CD4-positive, alpha-beta T cell treated with Interferon alpha-2 for 1 hour (primary cell): Measurements from ENCODE around the gene TMEM100.

Source experiments
- DNase-seq, 2 donors: peaks; one replicate each; pipeline ENCODE4 v3.0.0-alpha.2; 2020 to 2022

Gene TMEM100

DNA sequence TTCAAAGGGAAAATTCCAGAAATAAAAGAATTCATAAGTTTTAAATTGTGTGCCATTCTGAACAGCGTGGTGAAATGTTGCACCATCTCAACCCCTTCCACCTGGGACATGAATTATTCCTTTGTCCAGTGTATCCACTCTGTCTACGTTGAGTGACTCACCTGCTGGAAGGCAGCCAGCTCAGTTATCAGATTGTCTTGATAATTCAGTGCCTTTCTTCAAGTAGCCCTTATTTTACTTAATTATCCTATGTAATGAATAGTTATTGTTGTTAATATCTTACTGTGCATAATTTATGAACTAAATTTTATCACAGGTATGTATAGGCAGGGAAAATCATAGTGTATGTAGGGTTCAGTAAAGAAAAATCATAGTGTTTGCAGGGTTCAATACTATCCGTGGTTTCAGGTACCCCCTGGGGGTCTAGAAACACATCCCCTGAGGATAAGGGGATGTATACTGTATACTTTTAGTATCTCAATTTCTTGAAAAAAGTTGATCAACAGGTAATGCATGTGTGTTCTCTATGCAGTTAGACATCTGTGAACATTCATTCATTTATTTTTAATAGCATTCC, 20.5 kb upstream of the TMEM100 start:
- no peak for DNase-seq

GRCh38 chr17:55742272-55743102, 19.8 kb upstream of the TMEM100 start:
- no peak for DNase-seq

GRCh38 chr17:55741356-55741700, 18.7 kb upstream of the TMEM100 start:
- DNase-seq = no peak

- DNase-seq = no peak
Measured at GRCh38 chr17:55740511-55741355, 18.1 kb upstream of the TMEM100 start.

- no peak for DNase-seq
Measured at GRCh38 chr17:55737976-55738501, 15.4 kb upstream of the TMEM100 start.

DNA sequence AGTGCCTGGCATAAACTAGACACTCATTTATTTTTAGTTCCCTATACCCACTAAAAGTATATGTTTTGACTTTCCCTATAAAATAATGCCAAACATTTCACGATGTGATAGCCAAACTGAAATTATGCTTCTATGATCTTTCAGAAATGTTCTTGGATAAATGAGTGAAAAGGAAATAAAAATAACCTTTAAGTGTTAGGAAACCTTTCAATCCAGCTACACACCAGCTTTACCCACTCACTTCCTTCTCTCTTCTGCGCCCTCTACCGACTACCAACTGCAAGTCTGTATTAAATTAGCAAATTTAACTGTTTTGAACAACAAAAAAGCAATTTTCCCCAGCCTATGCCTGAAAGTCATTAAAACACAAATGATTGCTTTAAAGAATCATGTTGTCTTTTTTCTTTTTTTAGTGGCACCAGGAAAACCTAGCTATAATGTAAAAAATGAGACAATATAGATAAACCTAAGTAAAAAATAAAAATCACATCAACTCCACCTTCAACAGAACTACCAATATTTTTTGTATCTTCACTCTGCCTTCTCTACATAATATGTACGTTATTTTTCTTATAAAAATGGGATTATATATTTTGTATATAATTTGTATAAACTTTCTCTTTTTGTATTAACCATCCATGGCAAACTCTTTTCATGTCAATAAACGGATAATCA, 13.2 kb upstream of the TMEM100 start:
- DNase-seq = peak; percentile 10 to 49

DNA sequence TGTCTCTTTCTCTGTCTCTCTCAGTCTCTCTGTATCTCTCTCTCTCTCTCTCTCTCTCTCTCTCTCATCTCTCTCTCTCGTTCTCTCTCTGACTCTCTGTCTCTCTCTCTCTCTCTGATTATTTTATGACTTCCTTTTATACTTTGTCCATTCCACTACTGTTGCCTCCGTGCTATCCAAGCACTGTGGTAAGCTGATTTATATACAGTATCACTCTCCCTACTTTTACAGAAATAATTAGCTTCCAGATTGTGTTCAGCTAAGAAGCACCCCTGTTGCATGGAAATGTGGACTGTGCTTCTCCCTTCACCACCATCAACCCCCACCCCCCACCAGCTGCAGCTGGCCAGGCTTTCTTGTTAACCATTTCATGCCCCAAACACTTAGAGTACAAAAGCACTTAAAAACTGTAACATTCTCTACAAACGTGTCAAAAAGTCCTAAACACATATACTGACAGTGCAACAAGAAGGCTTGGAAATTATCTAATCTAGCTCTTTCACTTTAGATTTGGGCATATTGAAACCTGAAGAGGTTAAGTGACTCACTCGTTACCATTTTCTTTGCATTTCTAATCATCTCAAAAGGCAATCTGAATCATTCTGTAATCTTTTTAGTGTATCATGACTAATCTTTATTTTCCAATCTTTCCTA, 11.6 kb upstream of the TMEM100 start:
- no peak for DNase-seq

GRCh38 chr17:55731586-55732250, 9.1 kb upstream of the TMEM100 start:
- no peak for DNase-seq

DNA sequence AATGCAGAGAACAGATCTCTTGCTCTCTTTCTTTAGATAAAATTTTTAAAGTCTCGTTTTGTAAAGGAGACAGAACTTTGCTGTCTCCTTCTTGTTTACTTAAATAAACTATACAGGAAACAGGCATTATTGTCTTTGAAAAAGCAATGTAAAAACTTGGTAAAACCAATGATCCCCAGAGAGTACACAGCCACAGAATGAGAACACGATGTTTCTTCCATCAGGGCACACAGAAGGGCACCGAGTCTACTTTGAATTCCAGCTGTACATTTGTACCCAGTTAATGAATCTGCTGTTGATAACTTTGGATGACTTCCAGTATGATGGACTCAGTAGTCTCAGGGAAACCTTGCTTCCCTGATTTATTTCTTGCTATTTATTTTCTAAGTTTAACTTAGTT, 8.1 kb upstream of the TMEM100 start:
- DNase-seq = no peak

- DNase-seq = no peak
Measured at GRCh38 chr17:55730380-55730779, 7.7 kb upstream of the TMEM100 start.

GRCh38 chr17:55729484-55729883, 6.8 kb upstream of the TMEM100 start:
- no peak for DNase-seq

GRCh38 chr17:55728833-55729232, 6.2 kb upstream of the TMEM100 start:
- DNase-seq = no peak

GRCh38 chr17:55728361-55728760, 5.7 kb upstream of the TMEM100 start:
- no peak for DNase-seq

DNA sequence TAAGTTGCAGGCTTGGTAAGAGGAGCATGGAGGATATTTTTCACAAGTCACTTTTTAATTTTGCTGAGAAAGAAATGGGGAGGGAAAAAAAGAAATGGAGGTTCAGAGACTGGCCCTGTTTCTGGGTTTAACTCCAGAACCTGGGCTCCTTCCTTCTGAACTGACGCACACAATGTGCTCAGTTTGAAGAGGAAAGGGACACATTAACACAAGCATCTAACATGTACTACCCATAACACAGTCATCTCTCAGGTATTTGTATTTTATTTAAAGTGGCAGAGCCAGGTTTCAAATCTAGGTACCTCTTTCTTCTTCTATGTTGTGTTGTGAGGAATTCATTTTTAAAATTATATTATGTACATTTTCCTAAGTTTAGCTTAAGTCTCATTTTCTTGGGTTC, 5.3 kb upstream of the TMEM100 start:
- no peak for DNase-seq

DNA sequence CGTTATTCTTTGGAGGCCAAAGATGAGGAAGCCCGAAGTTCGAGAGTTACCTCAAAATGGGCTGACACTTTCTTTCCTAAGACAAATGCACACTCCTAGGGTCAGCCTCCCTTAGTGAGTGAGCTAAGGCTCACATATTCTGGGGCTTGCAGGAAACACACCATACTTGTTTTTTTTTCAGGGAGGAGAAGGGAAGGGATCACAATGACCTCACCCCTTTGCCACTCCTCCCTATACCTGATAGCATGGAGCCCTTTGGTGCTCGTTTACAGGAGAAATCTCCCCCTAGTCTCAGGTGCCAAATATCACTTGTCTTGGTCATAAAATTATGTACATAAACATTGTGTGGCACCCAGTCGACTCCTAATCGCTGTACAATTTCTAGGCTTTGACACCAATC, 4.6 kb upstream of the TMEM100 start:
- DNase-seq = no peak

- DNase-seq = no peak
Measured at GRCh38 chr17:55726440-55726839, 3.8 kb upstream of the TMEM100 start.

- no peak for DNase-seq
Measured at GRCh38 chr17:55723488-55723848, 804 bp upstream of the TMEM100 start.

- no peak for DNase-seq
Measured at GRCh38 chr17:55722016-55722736, 488 bp downstream of the TMEM100 start.

- DNase-seq = no peak
Measured at GRCh38 chr17:55720919-55721836, 1.5 kb downstream of the TMEM100 start.
